Epidermal melanocyte (primary cell): ENCODE results near the gene CHTF18.

Experiments used
- DNase-seq: peaks from one replicate; pipeline ENCODE4 v3.0.0; 2011; ENCODE audit warnings: low spot score; ENCODE audit not compliant: insufficient read length

The CHTF18 gene

DNA sequence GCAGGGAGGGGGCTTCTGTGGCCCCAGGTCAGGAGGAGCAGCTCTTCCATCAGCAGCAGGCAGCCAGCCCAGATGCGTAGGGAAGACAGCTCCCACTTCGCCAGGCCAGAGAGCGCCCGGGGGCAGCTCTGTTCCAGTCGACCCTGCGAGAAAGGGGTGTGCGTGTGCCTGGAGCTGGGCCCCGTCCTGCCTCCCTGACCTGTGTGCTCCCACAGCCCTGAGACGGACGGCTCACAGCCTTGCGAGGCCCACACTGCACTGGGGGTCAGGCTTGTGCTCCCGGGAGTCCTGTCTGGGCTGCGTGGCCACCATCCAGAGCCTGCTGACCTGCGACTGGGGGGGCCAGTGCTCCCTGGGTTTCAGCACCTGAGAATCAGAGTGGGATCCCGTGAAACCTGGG is 28.4 kb upstream of the CHTF18 start:
- no peak for DNase-seq

DNA sequence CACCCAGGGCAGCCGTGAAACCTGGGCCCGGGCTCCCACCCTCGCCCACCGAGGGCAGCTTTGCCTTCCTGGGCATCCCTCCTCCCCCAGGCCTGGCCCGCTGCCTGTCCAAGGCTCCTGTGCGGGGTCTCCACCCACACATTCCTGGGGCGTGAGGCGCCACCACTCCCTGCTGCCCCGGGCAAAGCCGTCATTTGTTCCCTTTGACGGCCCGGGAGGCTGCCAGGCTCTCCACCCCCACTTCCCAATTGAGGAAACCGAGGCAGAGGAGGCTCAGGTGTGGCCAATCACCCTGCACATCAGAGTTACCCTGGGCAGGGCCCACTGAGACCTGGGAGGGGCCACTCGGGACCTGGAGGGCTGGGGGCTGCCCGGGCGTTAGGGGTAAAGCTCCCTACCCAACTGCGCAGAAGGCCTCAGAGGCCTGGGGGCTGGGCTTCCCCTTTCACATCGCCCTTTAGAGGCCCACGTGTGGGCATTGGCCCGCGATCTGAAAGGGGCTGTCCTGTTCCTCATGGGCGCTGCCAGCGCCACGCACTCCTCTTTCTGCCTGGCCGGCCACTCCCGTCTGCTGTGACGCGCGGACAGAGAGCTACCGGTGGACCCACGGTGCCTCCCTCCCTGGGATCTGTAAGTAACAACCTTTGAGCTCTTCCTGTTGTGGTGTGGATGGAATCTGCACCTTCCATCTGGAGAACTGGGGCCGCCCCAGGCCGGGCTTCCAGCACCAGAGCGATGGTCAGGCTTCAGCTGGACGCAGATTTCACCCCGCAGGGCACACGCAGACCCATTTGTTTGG is 27.7 kb upstream of the CHTF18 start, which contains the start of gene MSLN:
Gene MSLN, plus strand, starts transcription at position 190 of the 799 bp plus-strand sequence. CDS start 1,947 bp downstream, outside the sequence.
- no peak for DNase-seq

DNA sequence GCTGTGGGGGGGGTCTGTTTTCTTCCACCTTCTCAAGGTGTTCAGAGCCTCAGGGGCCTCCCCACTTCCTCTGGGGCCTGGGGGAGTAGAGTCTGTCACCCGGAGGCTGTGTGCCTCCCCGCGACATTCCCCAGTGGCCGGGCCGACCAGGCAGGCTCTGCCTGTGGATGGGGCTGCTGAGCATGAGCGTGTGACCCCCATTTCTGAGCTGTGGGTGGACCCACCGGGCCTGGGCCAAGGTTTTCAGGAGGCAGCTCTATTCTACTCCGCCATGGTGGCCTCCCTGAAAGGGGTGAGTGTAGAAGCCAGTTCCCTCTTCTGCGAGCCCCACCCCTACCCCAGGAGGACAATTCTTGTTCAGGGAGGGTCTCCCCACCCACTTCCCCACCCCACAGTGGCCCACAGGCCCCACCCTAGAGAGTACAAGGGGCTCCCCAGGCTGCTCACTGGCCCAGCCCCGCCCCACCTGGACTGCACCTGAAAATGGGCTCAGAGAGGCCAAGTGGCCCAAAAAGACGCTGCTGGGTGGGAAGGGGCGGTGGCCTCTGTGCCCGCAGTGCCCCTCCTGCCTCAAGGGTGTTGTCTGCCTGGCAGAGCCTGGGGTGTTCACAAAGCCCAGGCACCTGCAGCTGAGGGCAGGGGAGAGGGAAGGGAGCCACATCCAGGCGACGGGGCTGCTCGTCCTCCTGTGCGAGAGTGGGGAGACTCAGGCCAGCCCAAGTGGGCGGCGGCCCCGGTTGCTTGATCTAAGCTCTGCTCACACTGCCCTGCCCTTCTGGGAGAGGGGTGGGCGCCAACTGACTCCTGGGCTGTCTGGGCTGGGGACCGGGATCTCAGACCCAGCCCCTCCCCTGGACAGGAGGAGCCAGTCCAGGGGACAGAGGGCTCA is 26.6 kb upstream of the CHTF18 start:
- DNase-seq = no peak

DNA sequence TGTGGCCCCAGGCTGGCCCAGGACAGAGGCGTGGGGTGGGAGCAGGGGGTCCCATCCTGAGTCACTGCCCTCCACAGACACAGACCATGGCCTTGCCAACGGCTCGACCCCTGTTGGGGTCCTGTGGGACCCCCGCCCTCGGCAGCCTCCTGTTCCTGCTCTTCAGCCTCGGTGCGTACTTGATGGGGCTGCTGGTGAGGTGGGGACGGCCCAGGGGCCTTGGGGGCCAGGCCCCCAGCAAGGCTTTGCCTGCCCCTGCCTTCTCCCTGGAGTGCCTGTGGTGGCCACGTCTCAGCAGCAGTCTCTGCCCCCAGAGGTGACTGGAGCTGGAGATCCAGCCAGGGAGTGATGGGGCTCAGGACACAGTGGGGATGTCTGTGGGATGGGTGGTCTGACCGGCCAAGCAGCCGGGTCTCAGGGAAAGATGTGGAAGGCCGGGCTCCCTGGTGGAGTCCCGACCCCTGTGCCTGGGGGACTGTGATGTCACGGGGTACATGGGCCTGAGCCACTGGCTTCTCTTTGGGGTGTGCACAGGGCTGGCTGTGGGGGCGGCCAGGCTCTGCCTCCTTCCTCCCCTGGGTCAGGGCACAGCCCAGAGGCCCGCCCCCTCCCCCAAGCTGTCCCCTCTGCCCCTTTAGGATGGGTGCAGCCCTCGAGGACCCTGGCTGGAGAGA is 25.7 kb upstream of the CHTF18 start:
- no peak for DNase-seq

DNA sequence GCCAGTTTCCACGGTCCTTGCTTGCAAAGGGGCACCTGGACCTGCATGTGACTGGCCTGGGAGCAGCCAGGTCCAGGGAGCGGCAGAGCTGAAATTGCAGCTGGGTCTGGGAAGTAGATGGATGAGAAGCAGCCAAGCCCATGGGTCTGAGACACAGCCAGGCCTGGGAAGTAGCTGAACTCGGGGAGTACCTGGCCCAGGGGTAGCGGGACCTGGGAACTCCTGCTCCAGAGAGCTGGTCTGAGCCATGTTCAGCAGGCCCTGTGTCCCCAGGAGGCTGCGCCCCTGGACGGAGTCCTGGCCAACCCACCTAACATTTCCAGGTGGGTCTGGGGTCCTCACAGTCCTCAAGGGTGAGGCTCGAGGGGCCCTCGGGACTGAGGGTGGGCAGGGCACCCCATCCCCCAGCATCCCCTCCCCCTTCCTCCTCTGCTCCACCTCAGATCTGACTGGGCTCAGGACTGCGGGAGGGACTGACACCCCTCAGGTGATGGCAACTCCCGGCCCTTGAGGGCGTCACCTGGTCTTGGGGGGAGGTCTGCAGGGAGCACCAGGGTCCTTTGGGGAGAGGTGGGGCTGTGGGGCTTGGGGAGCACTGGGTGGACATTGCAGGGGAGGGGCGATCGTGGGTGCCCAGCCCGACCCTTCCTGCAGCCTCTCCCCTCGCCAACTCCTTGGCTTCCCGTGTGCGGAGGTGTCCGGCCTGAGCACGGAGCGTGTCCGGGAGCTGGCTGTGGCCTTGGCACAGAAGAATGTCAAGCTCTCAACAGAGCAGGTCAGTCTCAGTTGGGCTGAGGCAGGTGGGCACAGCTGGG is 24.8 kb upstream of the CHTF18 start:
- no peak for DNase-seq

DNA sequence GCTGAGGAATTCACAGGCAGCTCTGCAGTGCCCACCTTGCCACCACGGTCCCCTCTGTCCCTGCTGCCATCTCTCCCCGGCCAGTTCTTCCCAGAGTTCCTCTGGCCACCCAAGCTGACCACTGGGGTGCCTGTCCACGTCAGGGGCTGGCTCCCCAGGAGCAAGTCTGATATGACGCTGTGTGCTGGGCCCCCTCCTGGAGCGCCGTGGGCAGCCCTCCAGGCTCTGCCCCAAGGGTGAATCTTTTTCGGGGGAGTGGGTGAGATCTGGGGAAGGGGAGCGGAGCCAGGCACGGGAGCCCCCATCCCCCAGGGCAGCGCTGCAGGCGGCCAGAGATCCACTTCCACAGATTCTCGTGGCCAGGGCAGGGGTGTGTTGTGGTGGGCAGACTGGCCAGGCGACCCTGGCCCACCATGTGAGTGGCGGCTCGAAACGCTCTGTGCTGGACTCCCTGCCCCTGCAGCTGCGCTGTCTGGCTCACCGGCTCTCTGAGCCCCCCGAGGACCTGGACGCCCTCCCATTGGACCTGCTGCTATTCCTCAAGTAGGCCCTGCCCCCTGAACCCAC is 24.2 kb upstream of the CHTF18 start:
- no peak for DNase-seq

DNA sequence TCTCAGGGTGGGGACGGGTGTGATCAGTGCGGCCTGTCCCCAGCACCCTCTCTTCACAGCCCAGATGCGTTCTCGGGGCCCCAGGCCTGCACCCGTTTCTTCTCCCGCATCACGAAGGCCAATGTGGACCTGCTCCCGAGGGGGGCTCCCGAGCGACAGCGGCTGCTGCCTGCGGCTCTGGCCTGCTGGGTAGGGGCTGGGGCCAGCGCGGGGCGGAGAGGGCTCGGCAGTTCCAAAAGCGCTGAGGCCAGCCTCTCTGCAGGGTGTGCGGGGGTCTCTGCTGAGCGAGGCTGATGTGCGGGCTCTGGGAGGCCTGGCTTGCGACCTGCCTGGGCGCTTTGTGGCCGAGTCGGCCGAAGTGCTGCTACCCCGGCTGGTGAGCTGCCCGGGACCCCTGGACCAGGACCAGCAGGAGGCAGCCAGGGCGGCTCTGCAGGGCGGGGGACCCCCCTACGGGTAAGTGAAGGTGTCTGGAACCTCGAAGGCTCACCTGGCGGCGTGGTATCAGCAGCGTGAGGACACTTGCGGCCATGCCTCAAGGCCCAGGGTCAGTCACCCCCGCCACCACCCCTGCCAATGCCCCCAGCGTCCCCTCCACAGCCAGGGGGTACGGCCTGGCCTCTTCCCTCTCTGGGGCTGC is 23.5 kb upstream of the CHTF18 start:
- DNase-seq = no peak

DNA sequence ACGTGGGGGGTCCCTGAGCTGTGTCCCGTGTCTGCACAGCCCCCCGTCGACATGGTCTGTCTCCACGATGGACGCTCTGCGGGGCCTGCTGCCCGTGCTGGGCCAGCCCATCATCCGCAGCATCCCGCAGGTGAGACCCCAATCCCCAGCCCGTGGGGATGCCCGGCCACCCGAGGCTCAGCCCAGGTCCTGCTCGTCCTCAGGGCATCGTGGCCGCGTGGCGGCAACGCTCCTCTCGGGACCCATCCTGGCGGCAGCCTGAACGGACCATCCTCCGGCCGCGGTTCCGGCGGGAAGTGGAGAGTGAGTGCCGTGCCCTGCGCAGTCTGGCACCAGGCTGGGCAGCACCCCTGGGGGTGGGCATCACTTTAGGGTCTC is 22.9 kb upstream of the CHTF18 start:
- no peak for DNase-seq

DNA sequence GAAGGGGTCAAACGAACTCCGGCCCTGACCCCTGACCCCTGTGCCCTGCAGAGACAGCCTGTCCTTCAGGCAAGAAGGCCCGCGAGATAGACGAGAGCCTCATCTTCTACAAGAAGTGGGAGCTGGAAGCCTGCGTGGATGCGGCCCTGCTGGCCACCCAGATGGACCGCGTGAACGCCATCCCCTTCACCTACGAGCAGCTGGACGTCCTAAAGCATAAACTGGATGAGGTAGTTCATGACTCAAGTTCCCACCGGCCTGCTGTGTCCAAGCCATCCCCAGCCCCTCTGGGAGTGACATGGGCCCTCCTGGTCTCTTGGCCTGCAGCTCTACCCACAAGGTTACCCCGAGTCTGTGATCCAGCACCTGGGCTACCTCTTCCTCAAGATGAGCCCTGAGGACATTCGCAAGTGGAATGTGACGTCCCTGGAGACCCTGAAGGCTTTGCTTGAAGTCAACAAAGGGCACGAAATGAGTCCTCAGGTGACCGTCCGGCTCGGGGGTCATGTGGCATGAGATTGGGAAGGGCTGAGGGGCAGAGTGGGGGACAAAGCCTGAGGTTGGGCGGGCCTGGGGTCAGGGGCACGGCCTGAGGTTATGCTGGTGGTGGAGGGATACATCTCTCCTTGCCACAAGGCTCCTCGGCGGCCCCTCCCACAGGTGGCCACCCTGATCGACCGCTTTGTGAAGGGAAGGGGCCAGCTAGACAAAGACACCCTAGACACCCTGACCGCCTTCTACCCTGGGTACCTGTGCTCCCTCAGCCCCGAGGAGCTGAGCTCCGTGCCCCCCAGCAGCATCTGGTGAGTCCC is 22.2 kb upstream of the CHTF18 start:
- DNase-seq = no peak

DNA sequence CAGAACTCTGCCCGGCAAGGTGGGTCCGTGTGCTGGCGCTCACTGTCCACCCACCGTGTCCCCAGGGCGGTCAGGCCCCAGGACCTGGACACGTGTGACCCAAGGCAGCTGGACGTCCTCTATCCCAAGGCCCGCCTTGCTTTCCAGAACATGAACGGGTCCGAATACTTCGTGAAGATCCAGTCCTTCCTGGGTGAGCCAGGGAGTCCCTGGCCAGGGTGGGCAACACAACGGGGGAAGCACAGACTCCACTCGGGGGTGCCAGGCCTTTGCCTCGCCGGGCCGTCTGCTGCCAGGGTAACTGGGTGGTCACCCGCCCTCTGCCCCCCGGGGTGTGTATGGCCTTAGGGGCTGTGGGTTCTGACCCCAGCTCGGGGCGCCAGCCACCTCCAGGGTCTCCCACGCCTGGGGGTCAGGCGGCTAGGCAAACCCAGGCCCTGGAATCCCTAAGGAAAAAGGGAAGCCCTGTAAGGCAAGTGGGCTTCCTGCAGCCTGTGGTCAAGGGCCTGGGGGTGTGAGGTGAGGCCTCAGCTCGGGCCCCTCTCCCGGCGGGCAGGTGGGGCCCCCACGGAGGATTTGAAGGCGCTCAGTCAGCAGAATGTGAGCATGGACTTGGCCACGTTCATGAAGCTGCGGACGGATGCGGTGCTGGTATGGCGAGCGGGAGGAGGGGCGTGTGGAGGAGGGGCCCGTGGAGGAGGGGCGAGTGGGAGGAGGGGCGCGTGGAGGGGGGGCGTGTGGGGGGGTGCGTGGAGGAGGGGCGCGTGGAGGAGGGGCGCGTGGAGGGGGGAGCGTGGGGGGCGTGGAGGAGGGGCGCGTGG is 21.4 kb upstream of the CHTF18 start:
- DNase-seq = no peak

DNA sequence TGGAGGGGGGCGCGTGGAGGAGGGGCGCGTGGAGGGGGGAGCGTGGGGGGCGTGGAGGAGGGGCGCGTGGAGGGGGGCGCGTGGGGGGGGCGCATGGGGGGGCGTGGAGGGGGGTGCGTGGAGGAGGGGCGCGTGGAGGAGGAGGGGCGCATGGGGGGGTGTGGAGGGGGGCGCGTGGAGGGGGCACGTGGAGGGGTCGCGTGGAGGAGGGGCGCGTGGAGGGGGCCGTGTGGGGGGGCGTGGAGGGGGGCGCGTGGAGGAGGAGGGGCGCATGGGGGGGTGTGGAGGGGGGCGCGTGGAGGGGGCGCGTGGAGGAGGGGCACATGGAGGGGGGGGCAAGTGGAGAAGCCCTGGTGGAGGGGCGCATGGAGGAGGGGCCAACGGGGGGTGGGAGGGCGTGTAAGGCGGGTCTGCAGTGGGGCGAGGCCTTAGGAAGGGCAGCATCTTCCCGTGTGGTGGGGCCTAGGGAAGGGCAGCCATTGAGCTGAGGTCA is 20.6 kb upstream of the CHTF18 start:
- no peak for DNase-seq

DNA sequence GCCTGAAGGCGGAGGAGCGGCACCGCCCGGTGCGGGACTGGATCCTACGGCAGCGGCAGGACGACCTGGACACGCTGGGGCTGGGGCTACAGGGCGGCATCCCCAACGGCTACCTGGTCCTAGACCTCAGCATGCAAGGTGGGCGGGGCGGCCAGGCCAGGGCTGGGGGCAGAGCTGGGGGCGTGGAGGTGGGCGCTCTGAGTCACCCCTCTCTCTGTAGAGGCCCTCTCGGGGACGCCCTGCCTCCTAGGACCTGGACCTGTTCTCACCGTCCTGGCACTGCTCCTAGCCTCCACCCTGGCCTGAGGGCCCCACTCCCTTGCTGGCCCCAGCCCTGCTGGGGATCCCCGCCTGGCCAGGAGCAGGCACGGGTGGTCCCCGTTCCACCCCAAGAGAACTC is 20.0 kb upstream of the CHTF18 start:
- DNase-seq = no peak

DNA sequence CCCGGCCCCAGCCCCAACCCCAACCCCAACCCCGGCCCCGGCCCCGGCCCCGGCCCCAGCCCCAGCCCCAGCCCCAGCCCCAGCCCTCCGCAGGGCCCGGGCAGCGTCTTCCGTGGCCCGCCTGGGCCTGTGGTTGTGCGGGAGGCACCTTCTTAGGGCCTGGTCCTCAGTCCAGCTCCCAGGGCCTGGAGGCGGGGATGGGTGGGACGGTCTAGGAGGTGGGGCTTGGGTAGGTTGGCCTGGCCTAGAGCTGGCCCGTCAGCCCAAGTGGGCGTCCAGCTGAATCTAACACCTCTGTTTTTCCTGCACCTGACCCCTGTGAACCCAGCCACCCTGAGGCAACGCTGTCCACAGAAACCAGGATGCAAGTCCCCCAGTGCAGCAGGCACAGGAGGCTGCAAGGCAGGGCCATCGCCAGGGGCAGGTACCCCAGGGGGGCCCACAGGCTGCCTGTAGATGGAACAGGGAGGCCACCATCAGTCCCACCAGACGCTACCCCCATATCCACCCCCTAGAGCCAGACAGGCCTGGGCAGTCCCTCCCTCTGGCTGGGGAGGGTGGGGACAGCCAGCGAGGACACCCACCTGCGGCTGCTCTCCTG is 19.1 kb upstream of the CHTF18 start:
- no peak for DNase-seq

DNA sequence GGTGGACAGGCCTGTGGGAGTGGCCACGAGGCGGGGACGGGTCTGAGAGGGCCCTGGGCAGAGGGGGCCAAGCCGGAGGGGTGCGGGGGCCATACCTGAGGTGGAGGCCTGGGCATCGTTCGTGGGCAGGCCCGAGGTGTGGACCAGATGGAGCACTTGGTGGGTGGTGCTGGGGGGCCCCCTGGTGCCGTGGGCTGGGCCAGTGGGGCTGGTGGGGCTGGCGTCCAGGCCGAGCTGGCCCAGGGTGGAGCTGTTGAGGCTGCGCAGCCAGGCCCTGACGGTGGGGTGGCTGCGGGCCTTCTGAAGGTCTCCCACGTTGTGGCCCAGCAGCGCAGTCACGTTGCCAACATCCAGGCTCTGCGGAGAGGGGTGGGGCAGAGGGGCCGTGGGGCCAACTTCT is 18.5 kb upstream of the CHTF18 start:
- no peak for DNase-seq

DNA sequence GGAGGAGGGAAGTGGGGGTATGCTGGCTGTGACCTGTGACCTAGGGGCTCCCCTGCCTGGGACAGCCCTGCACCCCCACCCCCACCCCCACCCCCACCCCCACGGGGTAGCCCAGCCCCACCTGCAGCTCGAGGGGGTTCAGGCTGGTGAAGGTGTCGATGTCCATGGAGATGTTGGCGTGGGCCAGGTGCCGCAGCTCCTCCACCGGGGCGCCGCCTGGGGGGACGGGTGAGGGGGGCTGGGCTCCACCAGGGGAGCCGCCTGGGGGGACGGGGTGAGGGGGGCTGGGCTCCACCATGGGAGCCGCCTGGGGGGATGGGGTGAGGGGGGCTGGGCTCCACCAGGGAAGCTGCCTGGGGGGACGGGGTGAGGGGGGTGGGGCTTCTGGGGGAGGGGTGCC is 18.0 kb upstream of the CHTF18 start:
- no peak for DNase-seq

DNA sequence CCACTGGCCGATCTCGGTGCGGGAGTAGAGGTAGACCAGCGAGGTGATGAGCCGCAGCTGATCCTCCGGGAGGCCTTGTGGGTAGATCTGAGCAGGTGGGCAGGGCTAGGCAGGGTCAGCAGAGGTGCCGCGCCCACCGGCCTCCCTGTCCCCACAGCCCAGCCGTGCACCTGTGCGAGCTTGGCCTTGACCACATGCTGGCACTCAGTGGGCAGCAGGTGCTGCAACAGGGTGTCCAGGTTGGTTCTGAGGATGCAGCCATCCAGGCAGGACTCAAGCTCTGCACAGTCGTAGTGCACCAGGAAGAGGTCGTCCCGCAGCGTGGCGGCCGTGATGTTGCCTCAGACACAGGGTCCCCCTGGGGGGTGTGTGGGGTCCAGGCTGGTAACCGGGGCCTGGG is 15.5 kb upstream of the CHTF18 start:
- no peak for DNase-seq

DNA sequence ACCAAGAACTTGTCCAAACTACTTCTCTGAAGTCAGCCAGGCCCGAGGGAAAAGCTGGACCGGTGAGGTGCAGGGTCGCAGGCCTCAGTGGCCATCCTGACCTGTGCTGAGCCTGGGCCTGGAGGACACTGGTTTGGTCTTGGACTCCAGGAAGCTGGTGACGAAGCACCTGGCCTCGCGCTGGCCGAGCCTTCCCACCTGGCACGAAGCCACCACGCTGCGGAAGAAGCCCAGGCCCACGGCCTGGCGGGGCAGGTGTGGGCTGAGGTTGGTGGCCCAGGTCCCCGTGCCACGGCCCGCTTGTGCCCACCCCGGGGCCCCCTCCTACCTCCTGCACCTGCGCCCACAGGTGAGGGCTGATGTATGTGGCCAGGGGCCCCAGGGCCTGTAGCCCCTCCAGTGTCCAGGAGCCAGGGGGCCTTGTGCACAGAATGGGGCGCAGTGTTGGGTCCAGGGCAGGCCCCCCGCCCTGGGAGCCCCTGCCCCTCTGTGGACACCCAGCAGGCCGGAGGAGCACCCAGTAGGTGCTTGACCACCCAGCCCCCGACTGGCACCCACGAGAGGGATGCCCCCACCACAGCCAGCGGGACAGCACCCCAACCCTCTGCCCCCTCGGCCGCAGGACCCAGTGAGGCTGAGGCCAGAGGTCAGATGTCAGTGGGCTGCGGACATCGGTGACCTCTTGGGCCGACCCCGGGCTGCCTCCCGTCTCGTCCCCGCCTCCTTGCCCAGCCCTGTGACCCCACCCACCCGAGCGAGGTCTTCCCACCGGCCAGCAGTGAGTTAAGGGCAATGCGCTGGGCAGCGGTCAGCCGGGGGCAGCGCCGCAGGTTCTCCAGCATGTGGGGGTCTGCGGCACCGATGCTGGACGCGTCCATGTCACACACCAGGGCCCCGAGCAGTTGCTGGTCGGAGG is 14.1 kb upstream of the CHTF18 start:
- no peak for DNase-seq
